ENCODE measurements around the gene BUB3. TPM values are rescaled to one million over a fixed set of nuclear protein-coding genes. Genes with fewer than 3 reads are reported as not detected.
A peak's percentile ranks its signal among the peaks of the same experiment; 100 is the strongest.

BUB3 gene
- total and polyA plus RNA-seq, 2 donors (not counting 1 experiment from before 2014, with no cell fraction given): 121 to 195 TPM

DNA sequence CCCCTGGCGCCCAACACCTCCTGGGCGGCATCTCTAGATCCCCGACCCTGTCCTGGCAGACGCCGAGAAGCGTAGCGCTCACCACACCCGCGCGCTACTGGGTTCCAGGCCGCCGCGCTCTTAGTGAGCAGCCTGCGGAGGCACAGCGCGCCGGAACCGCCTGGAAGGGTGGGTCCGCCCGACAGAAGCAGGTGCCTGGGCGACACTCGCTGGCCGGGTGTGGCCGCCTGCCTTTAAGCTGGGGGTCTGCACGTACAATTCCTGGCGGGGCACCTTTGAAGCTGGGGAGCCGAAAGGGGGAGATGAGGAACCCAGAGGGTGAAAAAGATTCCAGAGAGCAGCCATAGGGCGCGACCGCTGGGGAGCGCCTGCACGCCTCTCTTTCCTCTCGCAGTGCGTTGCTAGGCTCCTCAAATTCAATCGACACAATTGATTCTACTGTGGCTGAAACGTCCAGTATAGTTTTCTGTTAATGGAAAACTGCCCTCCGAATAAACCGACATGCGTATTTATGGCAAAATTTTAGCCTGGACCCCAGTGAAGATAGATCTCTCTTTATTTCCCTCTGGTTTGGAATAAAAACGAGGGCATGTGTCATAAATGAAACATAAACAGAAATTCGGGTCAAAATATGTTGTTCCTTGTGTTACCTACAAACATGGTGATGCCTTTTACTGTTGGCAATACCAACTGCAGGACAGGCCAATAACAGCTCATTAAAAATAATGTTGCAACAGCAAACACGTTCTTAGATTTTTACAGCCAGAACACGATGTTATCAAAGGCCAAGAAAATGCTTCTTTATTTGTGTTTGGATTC is 13.8 kb upstream of the BUB3 start:
- Histone ChIP-seq H3K9ac (ENCODE audit: insufficient read depth, low read length) (no peak overlapping the region), H3K36me3 (ENCODE audit: control insufficient read depth, insufficient read depth, low read length) (no peaks in the 10 kb centered on the region), H3K27ac (ENCODE audit: insufficient read depth, low read length) (no peak overlapping the region), H2AFZ (ENCODE audit: low read length) (no peak overlapping the region), H3K4me1 (ENCODE audit: control insufficient read depth, extremely low read depth, insufficient read depth, low read length) (no peaks in the 10 kb centered on the region), H3K79me2 (ENCODE audit: control insufficient read depth, insufficient read depth, low read length) (no peaks in the 10 kb centered on the region), H3K4me2 (ENCODE audit: extremely low read depth, insufficient read depth, low read length) (no peak overlapping the region), H3K4me3 (replicated peaks in 1 of 4; ENCODE audit: control extremely low read depth in 1 of 4, insufficient read depth in 1 of 4, low read depth in 3 of 4, low read length in 4 of 4) (no peak overlapping the region), H4K20me1 (ENCODE audit: control insufficient read depth, extremely low read depth, insufficient read depth, low read length) (no peaks in the 10 kb centered on the region), H3K27me3 (ENCODE audit: control insufficient read depth, insufficient read depth, low read length) (peaks cover 87% of the 10 kb centered on the region), H3K9me3 (ENCODE audit: control insufficient read depth, insufficient read depth, low read depth, low read length) (no peaks in the 10 kb centered on the region)
- no peak for DNase-seq (ENCODE audit: low read depth in 2 of 2)
- TF ChIP-seq EZH2 (IDR thresholded peaks at IDR 0.05; ENCODE audit: low read length, missing control alignments): peak; percentile 42
- TF ChIP-seq CTCF (conservative IDR thresholded peaks at IDR 0.05 in 1 of 2, IDR thresholded peaks at IDR 0.05 in 1 of 2; ENCODE audit: low read depth in 1 of 2, low read length in 2 of 2): no peak

GRCh38 chr10:123140983-123141390 is 13.2 kb upstream of the BUB3 start:
- Histone ChIP-seq H3K4me1 (ENCODE audit: control insufficient read depth, extremely low read depth, insufficient read depth, low read length) (no peaks in the 10 kb centered on the region), H3K9me3 (ENCODE audit: control insufficient read depth, insufficient read depth, low read depth, low read length) (no peaks in the 10 kb centered on the region), H2AFZ (ENCODE audit: low read length) (no peak overlapping the region), H3K79me2 (ENCODE audit: control insufficient read depth, insufficient read depth, low read length) (no peaks in the 10 kb centered on the region), H3K4me2 (ENCODE audit: extremely low read depth, insufficient read depth, low read length) (no peak overlapping the region), H3K36me3 (ENCODE audit: control insufficient read depth, insufficient read depth, low read length) (no peaks in the 10 kb centered on the region), H3K9ac (ENCODE audit: insufficient read depth, low read length) (no peak overlapping the region), H4K20me1 (ENCODE audit: control insufficient read depth, extremely low read depth, insufficient read depth, low read length) (no peaks in the 10 kb centered on the region), H3K27ac (ENCODE audit: insufficient read depth, low read length) (no peak overlapping the region), H3K27me3 (ENCODE audit: control insufficient read depth, insufficient read depth, low read length) (peaks cover 89% of the 10 kb centered on the region), H3K4me3 (replicated peaks in 1 of 4; ENCODE audit: control extremely low read depth in 1 of 4, insufficient read depth in 1 of 4, low read depth in 3 of 4, low read length in 4 of 4) (no peak overlapping the region)
- TF ChIP-seq EZH2 (IDR thresholded peaks at IDR 0.05; ENCODE audit: low read length, missing control alignments) (no peak), CTCF (conservative IDR thresholded peaks at IDR 0.05 in 1 of 2, IDR thresholded peaks at IDR 0.05 in 1 of 2; ENCODE audit: low read depth in 1 of 2, low read length in 2 of 2) (no peak)
- no peak for DNase-seq (ENCODE audit: low read depth in 2 of 2)

DNA sequence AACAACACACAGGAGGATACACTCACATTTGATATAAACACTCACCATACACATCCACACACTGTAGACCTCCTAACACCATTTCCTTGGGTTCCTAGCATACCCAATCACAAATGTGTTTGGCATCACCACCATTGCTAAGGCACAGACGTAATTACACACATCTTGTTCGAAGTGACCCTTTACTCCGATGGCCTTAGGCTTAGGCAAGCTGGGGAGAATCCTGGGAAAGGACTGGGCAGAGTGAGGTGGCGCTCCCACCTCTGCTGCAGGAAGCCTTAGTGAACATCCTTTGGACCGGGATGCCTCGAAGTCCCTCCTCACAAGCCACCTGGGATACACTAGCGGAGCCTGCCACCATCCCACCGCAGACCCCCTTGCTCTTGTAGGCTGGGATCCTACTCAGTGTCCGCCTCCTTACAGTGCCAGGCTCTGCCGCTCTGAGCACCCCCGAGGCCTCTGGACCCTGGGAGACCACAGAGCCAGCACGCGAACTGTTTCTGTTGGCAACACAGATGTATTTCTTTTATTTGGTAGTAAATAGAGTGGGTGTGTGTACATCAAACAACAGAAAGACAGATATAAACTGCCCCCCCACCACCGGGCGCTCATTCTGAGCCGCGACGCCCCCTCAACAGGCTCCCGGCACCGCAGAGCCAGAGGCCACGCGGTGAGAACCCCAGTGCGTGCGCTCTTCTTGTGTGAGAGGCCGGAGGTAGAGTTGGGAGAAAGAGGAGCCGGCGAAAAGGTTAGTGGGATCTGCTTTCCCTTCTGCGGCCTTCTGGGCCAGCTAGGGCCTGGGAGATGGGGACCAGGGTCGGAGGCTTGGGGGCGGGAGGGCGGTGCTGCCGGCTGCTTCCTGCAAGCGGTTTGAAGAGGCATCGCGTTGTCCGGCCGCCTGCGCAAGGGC is 12.2 kb upstream of the BUB3 start:
- Histone ChIP-seq H2AFZ (ENCODE audit: low read length) (no peak overlapping the region), H3K9ac (ENCODE audit: insufficient read depth, low read length) (no peak overlapping the region), H3K4me2 (ENCODE audit: extremely low read depth, insufficient read depth, low read length) (no peak overlapping the region), H3K4me1 (ENCODE audit: control insufficient read depth, extremely low read depth, insufficient read depth, low read length) (no peaks in the 10 kb centered on the region), H3K79me2 (ENCODE audit: control insufficient read depth, insufficient read depth, low read length) (no peaks in the 10 kb centered on the region), H4K20me1 (ENCODE audit: control insufficient read depth, extremely low read depth, insufficient read depth, low read length) (no peaks in the 10 kb centered on the region), H3K36me3 (ENCODE audit: control insufficient read depth, insufficient read depth, low read length) (no peaks in the 10 kb centered on the region), H3K27ac (ENCODE audit: insufficient read depth, low read length) (no peak overlapping the region), H3K9me3 (ENCODE audit: control insufficient read depth, insufficient read depth, low read depth, low read length) (no peaks in the 10 kb centered on the region), H3K27me3 (ENCODE audit: control insufficient read depth, insufficient read depth, low read length) (peaks cover 88% of the 10 kb centered on the region), H3K4me3 (replicated peaks in 1 of 4; ENCODE audit: control extremely low read depth in 1 of 4, insufficient read depth in 1 of 4, low read depth in 3 of 4, low read length in 4 of 4) (no peak overlapping the region)
- TF ChIP-seq EZH2 (IDR thresholded peaks at IDR 0.05; ENCODE audit: low read length, missing control alignments): peak; percentile 89
- no peak for TF ChIP-seq CTCF (conservative IDR thresholded peaks at IDR 0.05 in 1 of 2, IDR thresholded peaks at IDR 0.05 in 1 of 2; ENCODE audit: low read depth in 1 of 2, low read length in 2 of 2)
- DNase-seq (ENCODE audit: low read depth in 2 of 2): no peak
